HG03521 (cell line): ENCODE results near the gene TMTC2.
A peak's percentile ranks its signal among the peaks of the same experiment; 100 is the strongest.

ENCODE experiments used
- ATAC-seq: cut with Tn5 transposase; IDR thresholded peaks from one replicate; pipeline ENCODE4 v1.9.1; 2021; ENCODE audit warnings: mild to moderate bottlenecking, moderate library complexity; ENCODE audit not compliant: unreplicated experiment

Gene TMTC2

DNA sequence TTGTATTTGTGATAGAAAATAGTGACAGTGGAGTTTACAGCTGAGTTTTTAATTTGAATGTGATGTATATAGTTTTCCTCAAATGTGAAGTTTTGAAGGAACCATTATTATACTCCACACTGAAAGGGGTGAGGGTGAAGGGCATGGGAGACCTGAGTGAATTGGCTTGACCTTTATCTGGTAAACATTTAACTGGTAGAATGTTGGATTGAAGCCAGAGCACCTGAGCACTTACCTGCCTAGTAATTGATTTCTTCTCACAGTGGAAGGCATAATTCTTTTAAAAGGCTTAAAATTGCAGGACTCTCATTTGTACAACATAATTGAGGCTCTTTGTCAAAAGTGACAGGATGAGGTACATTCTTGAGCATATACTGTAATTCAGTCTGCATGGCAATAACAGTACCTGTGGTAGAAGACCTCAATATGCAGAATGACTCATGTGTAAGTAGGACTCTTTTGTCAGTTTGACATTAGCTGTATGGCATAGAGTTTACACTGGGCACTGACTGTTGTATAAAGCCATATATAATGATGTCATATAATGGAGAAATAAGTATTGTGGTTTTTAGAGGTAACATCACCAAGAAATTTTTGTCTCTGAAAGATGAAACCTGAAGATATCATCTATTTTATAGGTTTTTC is 309.6 kb downstream of the TMTC2 start:
- peak; percentile 70 for ATAC-seq

DNA sequence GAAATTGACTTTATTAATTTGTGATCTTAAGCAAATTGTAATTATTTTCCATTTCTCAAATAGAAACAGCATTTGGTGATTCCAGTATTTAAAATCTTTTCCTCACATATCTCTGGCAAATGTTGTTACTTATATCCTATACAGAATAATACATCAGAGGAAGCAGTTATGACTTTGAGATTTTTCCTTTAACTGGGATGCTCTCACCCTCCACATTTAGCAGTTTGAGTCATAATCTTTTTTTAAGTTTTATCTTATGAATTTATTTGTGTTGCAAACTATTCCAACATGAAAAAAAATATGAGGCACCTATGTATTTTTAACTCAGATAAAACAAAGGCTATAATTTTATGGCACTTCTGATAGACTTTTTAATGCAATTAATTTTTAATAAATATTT is 311.8 kb downstream of the TMTC2 start:
- no peak for ATAC-seq

DNA sequence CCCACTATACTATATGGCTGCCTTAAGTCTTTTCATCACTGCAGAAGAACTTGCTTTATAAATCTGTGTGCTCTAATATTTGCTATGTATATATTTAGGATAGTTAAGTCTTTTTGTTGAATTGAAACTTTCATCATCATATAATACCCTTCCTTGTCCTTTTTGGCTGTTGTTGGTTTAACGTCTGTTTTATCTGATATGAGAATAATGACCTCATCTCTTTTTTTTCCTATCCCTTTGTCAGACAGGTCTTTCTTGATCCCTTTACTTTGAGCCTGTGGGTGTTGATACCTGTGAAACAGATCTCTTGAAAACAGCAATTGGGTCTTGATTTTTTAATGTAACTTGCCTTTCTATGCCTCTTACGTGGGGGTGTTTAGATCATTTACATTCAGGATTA is 316.3 kb downstream of the TMTC2 start:
- no peak for ATAC-seq

DNA sequence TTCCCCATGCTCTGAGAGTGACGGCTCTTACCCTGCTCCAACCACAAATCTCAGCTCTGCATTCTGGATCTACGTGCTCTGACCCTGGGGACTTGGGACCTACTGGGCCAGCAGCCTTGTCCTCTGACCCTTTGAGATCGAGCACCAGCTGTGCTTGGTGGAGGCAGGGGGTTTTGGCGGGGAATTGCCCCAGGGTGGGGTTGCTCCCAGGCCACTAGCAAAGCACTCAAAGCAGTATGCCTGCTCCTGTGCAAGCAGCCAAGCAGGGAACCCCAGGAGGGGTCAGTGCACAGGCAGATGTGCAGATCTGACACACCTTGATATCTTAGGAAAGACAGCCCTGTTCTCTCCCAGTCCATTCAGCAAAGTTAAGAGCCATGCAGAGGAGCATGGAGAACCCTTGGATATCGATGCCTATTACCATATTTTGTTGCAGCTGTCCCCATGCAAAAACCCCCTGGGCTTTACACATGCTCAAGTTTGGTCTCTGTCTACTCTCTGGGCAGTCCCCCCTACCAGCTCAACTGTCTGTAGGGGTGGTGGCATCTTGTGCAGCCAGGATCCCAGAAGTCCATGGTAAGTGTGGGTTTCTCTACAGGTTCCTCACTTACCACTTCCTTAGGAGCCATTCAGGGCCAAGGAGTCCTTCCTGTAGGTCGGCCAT is 319.0 kb downstream of the TMTC2 start:
- ATAC-seq: no peak

DNA sequence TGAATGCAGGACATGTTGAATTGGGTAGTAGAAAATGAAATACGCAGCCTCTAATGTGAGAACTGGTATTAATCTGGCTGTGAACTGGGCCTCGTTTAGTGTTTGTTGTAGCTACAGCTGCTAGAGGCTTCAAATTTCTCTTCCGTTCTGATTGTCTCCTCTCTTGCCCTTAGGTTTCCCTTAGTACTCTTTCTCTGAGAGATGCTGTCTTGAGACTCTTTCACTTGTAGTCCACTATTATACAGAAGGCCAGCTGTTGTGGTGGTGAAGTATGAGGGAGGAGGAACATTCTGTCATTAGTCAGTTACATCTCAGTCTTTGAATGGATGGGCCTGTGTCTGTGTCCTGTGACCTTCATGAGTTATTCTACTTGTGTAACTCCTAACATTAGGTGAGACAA is 322.0 kb downstream of the TMTC2 start:
- ATAC-seq: no peak

DNA sequence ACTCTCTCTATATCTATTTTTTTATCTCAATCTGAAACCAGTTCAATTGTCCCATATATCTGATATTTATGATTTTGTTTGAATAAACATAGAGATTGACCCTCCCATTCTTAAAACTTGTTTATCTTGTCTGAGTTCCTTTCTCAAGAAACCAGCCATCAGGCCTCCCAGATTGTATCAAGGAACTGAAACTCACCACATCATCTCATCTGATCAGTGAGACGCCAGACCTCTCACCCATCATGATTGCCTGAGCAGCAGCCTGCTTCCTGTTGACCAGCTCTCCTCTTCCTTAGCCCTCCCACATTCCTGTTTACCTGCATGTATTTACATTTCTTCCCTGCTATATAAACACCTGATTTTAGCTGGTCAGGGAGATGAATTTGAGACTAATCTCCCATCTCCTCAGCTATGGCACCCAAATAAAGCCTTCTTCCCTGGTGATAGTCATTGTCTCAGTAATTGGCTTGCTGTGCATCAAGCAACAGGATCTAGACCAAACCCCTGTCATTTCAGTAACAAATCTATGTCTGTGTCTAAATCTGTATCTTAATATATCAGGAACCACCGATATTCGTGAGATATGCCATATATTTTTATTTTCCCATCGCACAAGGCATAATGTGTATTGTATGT is 323.6 kb downstream of the TMTC2 start:
- no peak for ATAC-seq

DNA sequence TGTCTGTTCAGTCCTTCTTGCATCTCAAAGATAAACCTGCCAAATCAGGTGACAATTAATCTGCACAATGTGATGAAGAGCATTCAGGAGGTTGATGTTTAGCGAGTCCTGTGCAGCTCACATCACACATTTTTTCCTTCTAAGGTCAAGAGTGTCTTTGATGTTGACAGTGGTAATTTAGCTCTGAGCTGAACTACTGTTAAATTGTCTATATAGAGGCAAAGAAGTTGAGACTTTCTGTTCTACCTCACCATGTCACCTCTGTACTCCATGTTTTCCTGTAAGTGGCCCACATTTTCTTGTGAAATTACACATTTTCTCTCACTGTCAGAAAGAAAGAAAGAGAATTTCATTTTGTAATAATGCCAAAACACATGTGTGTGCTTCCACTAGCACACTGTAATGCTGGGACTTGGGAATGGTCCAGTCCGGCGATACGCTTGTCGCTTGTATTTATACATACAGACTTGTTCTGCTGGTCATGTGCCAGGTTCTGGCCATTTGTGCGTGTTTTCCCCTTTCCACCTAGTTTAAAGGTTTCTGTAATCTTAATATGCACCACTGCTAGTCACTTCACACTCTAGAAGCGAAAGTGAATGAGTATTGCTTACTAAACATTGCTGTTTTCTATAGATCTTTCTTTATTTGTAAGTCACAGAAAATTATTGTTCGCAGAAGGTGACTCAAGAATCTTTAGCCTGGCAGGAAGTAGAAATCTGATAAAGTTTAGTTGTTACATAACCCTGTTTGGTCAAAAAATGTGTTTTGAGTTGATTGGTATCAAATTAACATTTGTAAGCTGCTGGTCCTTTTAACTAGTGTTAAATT is 328.9 kb downstream of the TMTC2 start:
- no peak for ATAC-seq

DNA sequence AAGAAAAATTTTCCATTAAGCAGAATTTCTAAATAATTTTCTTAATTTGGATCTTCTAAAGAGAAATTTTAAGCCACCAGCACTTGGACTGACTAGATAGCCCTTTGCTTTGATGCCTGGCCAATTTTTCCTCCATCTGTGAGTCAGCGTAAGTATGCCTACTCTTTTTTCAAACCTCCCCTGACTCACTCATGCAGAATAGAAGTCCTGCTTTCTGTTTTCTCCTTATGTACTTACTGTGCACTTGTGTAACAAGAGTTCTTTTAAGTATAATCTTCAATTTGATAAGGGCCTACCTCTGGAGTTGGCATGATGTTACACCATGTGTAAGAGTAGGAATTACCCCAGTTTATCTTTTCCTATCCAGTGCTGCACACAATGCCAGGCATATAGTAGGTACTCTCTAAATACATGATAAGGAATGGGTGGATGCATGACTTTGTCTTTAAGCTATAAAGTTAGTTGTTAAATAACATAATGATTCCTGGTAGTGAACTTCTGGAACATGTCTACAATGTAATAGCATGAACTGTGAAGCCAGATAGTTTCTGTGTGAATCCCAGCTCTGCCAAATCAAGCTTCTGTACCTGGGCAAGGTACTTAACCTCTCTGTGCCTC is 329.6 kb downstream of the TMTC2 start:
- ATAC-seq: no peak

DNA sequence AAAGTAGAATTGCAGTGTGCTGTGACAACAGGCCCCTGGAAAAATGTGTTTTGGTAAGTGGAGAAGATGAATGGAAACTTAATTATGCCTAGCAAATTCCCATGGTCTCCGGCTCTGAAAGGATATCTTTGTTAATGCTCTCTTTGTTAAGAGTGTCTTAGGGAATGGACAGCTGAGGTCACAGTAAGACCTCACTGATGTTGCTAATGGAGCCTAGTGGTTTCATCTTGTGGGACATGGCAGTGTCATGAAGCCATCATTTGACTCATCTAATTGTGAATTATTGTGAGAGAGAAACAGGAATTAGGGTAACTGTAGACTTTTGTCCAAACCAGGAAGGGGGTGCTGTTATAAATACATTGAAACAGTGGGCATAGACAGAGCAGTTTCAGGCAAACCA is 330.3 kb downstream of the TMTC2 start:
- no peak for ATAC-seq

DNA sequence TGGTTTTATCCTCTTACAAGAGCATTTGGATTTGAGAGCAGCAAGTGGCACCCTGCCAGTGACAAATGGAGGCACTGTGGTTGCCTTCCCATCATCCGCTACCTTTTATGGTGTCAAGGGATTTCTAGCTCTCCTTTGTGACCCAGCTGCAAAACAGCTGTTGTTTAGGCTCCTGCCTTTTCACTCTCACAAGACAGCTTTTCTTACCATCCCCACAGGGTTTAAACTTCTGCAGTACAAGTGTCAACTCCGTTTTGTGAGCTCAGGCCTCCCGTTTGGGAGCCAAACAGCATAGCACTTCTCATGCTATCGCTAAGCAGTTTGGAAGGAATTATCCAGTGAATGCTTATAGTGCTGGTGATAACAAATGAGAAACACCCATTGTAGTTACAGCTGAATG is 331.4 kb downstream of the TMTC2 start:
- no peak for ATAC-seq

DNA sequence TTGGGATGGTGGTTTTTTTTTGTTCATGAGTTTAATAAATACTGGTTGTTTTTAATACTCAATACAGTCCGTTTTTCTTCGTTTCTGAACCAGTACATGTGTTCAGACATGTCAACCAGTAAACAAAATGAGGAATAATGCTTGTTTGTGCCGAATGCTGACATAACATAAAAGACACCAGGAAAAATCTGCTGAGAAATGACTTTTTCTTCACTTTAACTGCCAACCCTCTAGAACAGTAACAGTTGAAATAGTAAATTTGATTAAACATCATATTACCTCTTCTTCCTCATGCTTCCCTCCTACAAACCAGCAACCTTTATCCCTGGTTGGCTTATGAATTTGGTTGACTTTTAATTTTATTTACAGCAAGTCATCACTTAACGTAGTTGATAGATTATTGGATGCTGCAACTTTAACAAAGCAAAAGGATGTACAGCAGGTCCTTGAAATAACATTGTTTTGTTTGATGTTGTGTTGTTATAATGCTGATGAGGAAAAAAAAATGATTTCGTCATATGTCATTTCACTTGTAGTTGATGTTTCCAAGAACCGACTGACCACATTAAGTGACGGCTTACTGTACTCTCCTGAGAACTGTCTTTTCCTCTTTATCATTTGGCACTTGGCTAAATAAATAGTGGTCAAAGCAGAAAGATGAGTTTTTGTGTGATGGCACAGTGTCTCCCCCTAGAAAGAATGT is 340.5 kb downstream of the TMTC2 start:
- ATAC-seq: no peak

DNA sequence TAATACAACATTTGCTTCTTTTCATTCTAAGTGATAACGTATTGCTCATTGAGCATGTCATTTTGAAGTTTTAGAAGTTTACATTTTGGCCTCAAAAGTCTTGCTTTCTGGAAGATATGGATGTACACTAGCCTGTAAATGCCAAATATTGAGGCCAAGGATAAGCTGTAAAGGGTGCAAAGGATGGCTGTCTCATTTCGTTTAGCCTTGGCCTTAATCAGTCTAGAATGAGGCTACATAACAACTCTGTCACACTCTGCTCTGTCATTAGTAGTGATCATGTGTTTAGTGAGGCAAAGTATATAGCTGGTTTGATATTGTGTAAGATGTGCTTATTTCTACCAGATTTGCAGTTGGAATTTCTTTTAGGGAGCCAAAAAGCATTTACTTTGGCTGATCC is 344.5 kb downstream of the TMTC2 start:
- no peak for ATAC-seq

DNA sequence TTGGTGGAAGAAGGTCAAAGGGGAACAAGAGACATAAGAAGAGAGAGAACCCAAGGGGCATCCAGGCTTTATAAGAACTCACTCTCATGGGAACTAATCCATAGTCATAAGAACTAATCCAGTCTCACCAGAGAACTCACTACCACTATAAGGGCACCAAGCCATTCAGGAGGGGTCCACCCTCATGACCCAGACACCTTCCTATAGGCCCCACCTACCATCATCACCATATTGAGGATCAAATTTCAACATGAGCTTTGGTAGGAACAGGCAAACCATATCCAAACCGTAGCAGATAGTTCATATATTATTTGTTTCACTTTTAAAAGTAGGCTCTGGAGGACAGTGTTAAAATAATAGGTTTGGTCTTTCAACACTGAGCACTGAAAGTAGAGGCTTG is 350.1 kb downstream of the TMTC2 start:
- no peak for ATAC-seq

DNA sequence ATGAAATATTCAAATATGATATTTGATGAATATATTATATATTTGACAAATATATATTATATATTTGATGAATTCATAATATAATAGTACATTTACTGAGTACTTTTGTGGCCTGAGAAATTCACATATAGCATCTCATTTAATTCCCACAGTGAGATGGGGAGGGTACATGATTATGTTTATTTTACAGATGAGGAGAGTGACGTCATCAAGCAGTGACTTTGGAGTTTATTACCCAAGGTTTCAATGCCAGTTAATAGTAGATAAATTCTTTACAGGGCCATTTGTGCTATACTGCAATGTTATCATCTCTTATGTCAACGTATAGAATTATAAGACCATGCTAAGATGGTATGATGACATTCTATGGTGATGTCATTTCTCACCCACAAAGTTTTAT is 352.7 kb downstream of the TMTC2 start:
- no peak for ATAC-seq

DNA sequence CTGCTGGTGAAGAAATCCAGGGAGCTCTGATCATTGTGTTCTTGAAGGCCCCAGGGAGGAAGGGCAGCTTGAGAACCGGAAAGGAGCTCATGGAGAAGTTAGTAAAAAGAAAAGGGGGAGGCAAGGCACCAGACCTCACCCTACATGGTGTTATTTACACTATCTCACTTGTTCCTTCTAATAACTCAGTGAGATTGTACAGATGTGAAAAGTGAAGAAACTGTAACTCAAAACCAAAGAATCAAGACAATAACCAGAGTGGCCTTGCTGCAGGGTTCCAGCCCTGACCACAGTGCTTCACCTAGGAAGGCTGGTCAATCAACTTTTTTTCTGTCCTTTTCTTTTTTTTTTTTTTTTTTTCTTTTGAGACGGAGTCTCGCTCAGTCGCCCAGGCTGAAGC is 353.6 kb downstream of the TMTC2 start:
- no peak for ATAC-seq

DNA sequence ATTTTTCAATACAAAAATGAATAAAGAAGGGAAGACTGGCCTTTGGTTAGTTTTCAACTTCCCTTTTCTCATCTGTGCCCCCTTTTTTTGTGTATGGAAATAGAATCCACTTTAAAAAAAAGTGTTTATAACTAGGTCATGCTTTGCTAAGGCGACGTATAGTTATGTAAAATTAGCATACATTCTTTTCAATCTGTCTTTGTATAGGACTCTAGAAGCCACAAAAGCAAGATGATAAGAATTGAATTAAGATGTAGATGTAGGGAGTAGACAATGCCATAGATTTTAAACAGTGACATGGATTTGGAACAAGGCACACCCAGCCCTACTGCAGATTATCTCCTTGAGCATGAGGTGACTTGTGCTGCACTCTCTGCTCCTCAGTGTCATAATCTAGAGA is 354.3 kb downstream of the TMTC2 start:
- no peak for ATAC-seq

DNA sequence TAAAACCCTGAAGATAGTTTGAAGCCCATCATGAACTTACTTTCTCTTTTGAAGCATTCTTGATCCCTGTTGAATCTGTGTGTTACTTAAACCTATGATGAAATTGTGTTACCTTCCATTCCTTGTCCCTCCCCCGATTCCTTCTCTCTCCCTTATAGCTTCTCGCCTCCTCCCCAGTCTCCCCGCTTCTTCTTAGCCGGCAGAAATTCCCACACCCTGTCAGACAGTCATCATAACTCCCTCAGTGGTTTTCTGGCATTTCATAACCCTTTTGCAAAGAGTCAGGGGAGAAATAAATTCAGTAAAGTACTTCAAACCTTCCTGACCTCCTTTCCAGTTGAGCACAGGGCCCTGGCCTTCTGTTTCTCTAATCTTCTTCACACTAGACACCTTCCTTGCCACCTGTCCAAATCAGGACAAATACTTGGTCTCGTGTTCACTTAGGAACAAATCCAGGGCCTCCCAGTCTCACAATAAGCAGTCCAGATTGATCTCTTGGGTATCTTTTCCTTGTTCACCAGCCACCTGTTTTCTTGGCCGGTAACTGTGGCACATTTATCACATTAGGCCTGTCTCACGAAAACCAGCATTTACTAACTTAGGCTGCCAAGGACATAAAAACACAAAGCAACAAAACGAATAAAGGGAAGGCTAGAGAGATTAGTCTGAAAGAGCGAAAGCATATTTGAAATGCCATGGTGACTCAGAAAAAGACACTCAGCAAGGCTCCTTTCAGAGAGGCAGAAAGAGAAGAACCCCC is 355.9 kb downstream of the TMTC2 start:
- ATAC-seq: no peak

DNA sequence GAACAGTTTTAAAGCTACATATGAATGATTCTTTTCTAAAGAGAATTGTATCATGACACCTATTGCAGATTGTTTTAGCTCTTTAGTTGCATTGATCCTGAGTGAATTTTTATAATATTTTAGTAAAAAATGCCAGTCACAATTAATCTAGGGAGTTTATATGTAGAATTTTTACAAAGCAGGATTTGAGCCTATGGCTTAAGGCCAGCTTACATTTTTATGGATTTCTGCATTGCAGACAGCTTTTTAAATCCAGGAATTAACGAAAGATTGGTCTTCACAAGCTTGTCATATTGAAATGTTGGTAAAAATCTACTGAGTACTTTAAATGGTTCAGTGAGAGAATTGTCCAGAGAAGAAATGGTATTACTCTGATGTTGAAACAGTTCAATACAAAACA is 358.0 kb downstream of the TMTC2 start:
- no peak for ATAC-seq

DNA sequence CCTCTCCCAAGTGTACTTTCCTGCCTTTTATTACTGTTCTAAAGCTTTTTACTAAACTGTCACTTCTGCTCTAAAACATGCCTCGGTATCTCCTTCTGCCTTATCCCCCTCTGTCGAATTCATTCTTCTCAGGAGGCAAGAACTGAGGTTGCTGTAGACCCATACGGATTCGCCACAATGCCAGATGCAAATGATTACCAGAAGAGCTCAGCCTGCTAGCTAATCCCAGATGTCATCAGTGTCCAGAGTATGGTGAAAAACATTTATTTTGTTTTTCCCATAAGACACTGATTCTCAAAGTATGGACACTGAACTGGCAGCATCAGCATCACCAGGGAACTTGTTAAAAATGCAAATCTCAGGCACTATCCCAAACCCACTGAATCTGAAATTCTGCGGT is 359.3 kb downstream of the TMTC2 start:
- no peak for ATAC-seq

DNA sequence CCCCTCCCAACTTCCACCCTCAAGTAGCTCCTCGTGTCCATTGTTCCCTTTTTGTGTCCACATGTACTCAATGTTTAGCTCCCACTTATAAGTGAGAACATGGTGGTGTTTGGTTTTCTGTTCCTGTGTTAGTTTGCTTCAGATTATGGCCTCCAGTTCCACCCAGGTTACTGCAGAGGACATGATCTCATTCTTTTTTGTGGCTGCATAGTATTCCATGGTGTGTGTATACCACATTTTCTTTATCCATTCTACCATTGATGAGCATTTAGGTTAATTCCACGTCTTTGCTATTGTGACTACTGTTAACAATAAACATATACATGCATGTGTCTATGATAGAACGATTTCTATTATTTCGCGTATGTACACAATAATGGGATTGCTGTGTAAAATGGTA is 362.6 kb downstream of the TMTC2 start:
- ATAC-seq: no peak
